ENCODE results near the gene TNXB.

Gene TNXB

GRCh38 chr6:32146287-32146686, 37.1 kb upstream of the TNXB start:
- TF ChIP-seq, protein P1, sequence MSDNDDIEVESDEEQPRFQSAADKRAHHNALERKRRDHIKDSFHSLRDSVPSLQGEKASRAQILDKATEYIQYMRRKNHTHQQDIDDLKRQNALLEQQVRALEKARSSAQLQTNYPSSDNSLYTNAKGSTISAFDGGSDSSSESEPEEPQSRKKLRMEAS (IDR thresholded peaks at IDR 0.05): no peak
- TF ChIP-seq, protein P2, sequence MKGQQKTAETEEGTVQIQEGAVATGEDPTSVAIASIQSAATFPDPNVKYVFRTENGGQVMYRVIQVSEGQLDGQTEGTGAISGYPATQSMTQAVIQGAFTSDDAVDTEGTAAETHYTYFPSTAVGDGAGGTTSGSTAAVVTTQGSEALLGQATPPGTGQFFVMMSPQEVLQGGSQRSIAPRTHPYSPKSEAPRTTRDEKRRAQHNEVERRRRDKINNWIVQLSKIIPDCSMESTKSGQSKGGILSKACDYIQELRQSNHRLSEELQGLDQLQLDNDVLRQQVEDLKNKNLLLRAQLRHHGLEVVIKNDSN (IDR thresholded peaks at IDR 0.05): no peak
- TF ChIP-seq ZBTB7A (IDR thresholded peaks at IDR 0.05; ENCODE audit: low read depth): no peak
- no peak for TF ChIP-seq YY1 (IDR thresholded peaks at IDR 0.05; ENCODE audit: low read depth)
- no peak for TF ChIP-seq EP300 (IDR thresholded peaks at IDR 0.05; ENCODE audit: borderline replicate concordance)

GRCh38 chr6:32140420-32141046, 31.4 kb upstream of the TNXB start:
- TF ChIP-seq, protein P3, sequence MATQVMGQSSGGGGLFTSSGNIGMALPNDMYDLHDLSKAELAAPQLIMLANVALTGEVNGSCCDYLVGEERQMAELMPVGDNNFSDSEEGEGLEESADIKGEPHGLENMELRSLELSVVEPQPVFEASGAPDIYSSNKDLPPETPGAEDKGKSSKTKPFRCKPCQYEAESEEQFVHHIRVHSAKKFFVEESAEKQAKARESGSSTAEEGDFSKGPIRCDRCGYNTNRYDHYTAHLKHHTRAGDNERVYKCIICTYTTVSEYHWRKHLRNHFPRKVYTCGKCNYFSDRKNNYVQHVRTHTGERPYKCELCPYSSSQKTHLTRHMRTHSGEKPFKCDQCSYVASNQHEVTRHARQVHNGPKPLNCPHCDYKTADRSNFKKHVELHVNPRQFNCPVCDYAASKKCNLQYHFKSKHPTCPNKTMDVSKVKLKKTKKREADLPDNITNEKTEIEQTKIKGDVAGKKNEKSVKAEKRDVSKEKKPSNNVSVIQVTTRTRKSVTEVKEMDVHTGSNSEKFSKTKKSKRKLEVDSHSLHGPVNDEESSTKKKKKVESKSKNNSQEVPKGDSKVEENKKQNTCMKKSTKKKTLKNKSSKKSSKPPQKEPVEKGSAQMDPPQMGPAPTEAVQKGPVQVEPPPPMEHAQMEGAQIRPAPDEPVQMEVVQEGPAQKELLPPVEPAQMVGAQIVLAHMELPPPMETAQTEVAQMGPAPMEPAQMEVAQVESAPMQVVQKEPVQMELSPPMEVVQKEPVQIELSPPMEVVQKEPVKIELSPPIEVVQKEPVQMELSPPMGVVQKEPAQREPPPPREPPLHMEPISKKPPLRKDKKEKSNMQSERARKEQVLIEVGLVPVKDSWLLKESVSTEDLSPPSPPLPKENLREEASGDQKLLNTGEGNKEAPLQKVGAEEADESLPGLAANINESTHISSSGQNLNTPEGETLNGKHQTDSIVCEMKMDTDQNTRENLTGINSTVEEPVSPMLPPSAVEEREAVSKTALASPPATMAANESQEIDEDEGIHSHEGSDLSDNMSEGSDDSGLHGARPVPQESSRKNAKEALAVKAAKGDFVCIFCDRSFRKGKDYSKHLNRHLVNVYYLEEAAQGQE (IDR thresholded peaks at IDR 0.05; ENCODE audit: low read depth): no peak
- no peak for TF ChIP-seq NFIC (IDR thresholded peaks at IDR 0.05)
- no peak for TF ChIP-seq FOXM1 (IDR thresholded peaks at IDR 0.05; ENCODE audit: borderline replicate concordance, low read depth)
- TF ChIP-seq CREB1 (IDR thresholded peaks at IDR 0.05; ENCODE audit: low read depth): no peak
- no peak for TF ChIP-seq TEAD4 (IDR thresholded peaks at IDR 0.05)

- TF ChIP-seq EP300 (IDR thresholded peaks at IDR 0.05; ENCODE audit: borderline replicate concordance): no peak
- no peak for TF ChIP-seq CREB1 (IDR thresholded peaks at IDR 0.05; ENCODE audit: low read depth)
- no peak for TF ChIP-seq RAD21 (IDR thresholded peaks at IDR 0.05; ENCODE audit: low read depth)
- no peak for TF ChIP-seq EGR1 (IDR thresholded peaks at IDR 0.05)
- TF ChIP-seq, protein P3 (IDR thresholded peaks at IDR 0.05; ENCODE audit: low read depth): no peak
- TF ChIP-seq CEBPB (IDR thresholded peaks at IDR 0.05): no peak
- TF ChIP-seq, protein P1 (IDR thresholded peaks at IDR 0.05): no peak
- TF ChIP-seq NFIC (IDR thresholded peaks at IDR 0.05): no peak
- TF ChIP-seq TAF1 (IDR thresholded peaks at IDR 0.05; ENCODE audit: low read depth): no peak
- TF ChIP-seq, protein P2 (IDR thresholded peaks at IDR 0.05): no peak
- no peak for TF ChIP-seq YY1 (IDR thresholded peaks at IDR 0.05; ENCODE audit: low read depth)
- TF ChIP-seq ZBTB7A (IDR thresholded peaks at IDR 0.05; ENCODE audit: low read depth): no peak
Measured at GRCh38 chr6:32139590-32139989, 30.5 kb upstream of the TNXB start.

DNA sequence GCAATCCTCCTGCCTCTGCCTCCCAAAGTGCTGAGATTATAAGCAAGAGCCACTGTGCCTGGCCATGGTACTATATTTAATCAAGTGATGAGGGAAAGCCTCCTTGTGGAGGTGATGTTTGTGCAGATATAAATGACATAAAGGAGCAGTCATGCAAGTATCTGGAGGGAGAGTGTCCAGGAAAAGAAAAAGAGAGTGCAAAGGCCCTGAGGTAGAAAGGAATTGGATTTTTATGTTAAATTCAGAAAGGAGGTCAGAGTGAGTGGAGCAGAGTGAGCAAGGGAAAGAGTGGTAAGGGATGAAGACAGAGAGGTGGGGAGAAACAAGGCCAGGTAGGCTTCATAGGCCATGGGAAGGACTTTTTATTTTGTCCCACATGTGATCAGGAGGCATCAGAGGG, 28.3 kb upstream of the TNXB start:
- TF ChIP-seq, protein P2 (IDR thresholded peaks at IDR 0.05): no peak
- TF ChIP-seq EP300 (IDR thresholded peaks at IDR 0.05; ENCODE audit: borderline replicate concordance) (no peak), TCF12 (IDR thresholded peaks at IDR 0.05; ENCODE audit: low read depth) (no peak), CREB1 (IDR thresholded peaks at IDR 0.05; ENCODE audit: low read depth) (no peak), TEAD4 (IDR thresholded peaks at IDR 0.05) (no peak), RAD21 (IDR thresholded peaks at IDR 0.05; ENCODE audit: low read depth) (no peak), TAF1 (IDR thresholded peaks at IDR 0.05; ENCODE audit: low read depth) (no peak), CEBPB (IDR thresholded peaks at IDR 0.05) (no peak), EGR1 (IDR thresholded peaks at IDR 0.05) (no peak), YY1 (IDR thresholded peaks at IDR 0.05; ENCODE audit: low read depth) (no peak), NFIC (IDR thresholded peaks at IDR 0.05) (no peak), ZBTB7A (IDR thresholded peaks at IDR 0.05; ENCODE audit: low read depth) (no peak)
- TF ChIP-seq, protein P1 (IDR thresholded peaks at IDR 0.05): no peak

DNA sequence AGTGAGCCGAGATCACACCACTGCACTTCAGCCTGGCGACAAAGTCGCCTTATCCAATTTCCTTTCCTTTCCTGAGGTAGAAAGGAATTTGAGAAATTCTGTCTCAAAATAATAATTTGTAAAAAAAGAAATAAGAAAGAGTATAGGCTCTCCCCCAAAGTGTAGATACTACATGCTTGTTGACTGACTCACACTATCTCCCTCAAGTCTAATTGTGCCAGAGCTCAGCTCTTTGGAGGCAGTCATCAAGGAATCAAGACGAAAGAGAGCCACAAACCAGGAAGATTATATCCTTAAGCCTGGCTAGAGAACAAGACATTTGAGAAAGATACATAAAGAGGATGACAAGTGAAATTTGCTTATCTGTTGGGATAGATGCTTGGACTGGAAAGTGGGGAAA, 24.6 kb upstream of the TNXB start:
- no peak for TF ChIP-seq EP300 (IDR thresholded peaks at IDR 0.05; ENCODE audit: borderline replicate concordance)
- TF ChIP-seq FOXM1 (IDR thresholded peaks at IDR 0.05; ENCODE audit: borderline replicate concordance, low read depth): no peak
- TF ChIP-seq NFIC (IDR thresholded peaks at IDR 0.05): no peak
- TF ChIP-seq YY1 (IDR thresholded peaks at IDR 0.05; ENCODE audit: low read depth): no peak
- no peak for TF ChIP-seq CEBPB (IDR thresholded peaks at IDR 0.05)
- TF ChIP-seq RAD21 (IDR thresholded peaks at IDR 0.05; ENCODE audit: low read depth): no peak
- TF ChIP-seq, protein P2 (IDR thresholded peaks at IDR 0.05): no peak
- no peak for TF ChIP-seq ZBTB7A (IDR thresholded peaks at IDR 0.05; ENCODE audit: low read depth)
- TF ChIP-seq, protein P1 (IDR thresholded peaks at IDR 0.05): no peak

All from Ishikawa (cell line).